Small intestine (tissue), 16 donors: ENCODE measurements around the gene TMEM9B. TPM values are rescaled to one million over a fixed set of nuclear protein-coding genes. Genes with fewer than 3 reads are reported as not detected.
"Not testable (repeated sequence)": the region's sequence is repeated elsewhere in the genome, so short reads cannot be mapped to it uniquely, and the experiment has no call there.

ENCODE experiments used
- DNase-seq, 2 donors: peaks; one replicate each; pipeline versions ENCODE4 v3.0.0 to v3.0.0-alpha.2; 2013
- FAIRE-seq: peaks from 2 replicates; lab custom pipeline; 2012; peaks lifted over from hg19 to GRCh38; lab: Jason Lieb, UNC
- H3K27ac ChIP-seq, 3 donors: one replicate each; pipeline ENCODE4 v1.5.1; 2013; ENCODE audit warnings: low read length in 2 of 3, mild to moderate bottlenecking in 2 of 3, control low read depth in 1 of 3, inconsistent platforms in 1 of 3, low read depth in 1 of 3, moderate library complexity in 1 of 3
- H3K27me3 ChIP-seq, 3 donors: one replicate each; pipeline ENCODE4 v1.6.1; 2013; ENCODE audit warnings: low read length in 3 of 3, inconsistent platforms in 1 of 3; ENCODE audit not compliant: control insufficient read depth in 3 of 3, insufficient read depth in 3 of 3
- H3K36me3 ChIP-seq, 3 donors: one replicate each; pipeline ENCODE4 v1.6.1; 2013; ENCODE audit warnings: low read length in 3 of 3, inconsistent platforms in 1 of 3, low read depth in 1 of 3, mild to moderate bottlenecking in 1 of 3, moderate library complexity in 1 of 3; ENCODE audit not compliant: control insufficient read depth in 3 of 3, insufficient read depth in 2 of 3
- H3K4me1 ChIP-seq, 3 donors: one replicate each; pipeline ENCODE4 v1.6.1; 2013; ENCODE audit warnings: low read length in 2 of 3, inconsistent platforms in 1 of 3, low read depth in 1 of 3, mild to moderate bottlenecking in 1 of 3, moderate library complexity in 1 of 3; ENCODE audit not compliant: control insufficient read depth in 3 of 3, insufficient read depth in 2 of 3
- H3K4me3 ChIP-seq, 3 donors: one replicate each; pipeline ENCODE4 v1.5.1; 2013; ENCODE audit warnings: low read length in 3 of 3, control low read depth in 1 of 3, inconsistent platforms in 1 of 3, low read depth in 1 of 3, mild to moderate bottlenecking in 1 of 3, moderate library complexity in 1 of 3
- H3K9me3 ChIP-seq, 2 donors: one replicate each; pipeline ENCODE4 v1.6.1; 2013; ENCODE audit warnings: low read depth in 1 of 2, low read length in 1 of 2; ENCODE audit not compliant: control insufficient read depth in 2 of 2, insufficient read depth in 1 of 2
- WGBS, 3 donors: extraction: QIAGEN DNeasy Blood & Tissue Kit; methylation state at CpG; one replicate each; pipeline ENCODE4 v1.1.7; 2013; 5-methylcytosine and 5-hydroxymethylcytosine counted together
- long read RNA-seq, 10 donors: transcript quantifications; one replicate each; lab custom pipeline, GENCODE V29; 2026
- polyA plus RNA-seq, 4 donors: library from polyadenylated mRNA; stranded (reverse) in 3 of 4; unstranded in 1 of 4; fragments of 200-250 nt in 3 of 4; fragments of 120-200 nt in 1 of 4; gene quantifications; one replicate each; pipeline versions ENCODE4 v1.2.1 to v1.2.3, GENCODE V29; 2013
- donor health status: healthy with polysubstance abuse.
- donor health status: control.
- donor health status: control.
- donor health status: Bipolar disorder and iron deficiency.
- donor health status: healthy.

Gene TMEM9B
- 10 to 100 TPM; 31.3 to 70.3 (median 45.5) TPM for polyA plus RNA-seq
- long read RNA-seq, donor 1, transcript TMEM9B-205 (5 exons, 2,083 nt), result major isoform, 74 of 85 reads
- long read RNA-seq, donor 1, partial matches to known transcripts, result 7 of 85 reads
- long read RNA-seq, donor 1, other reads (novel, unspliced or antisense), result 0 of 85 reads
- long read RNA-seq, donor 2, transcript TMEM9B-205 (5 exons, 2,083 nt), result major isoform, 18 of 20 reads
- long read RNA-seq, donor 2, partial matches to known transcripts, result 0 of 20 reads
- long read RNA-seq, donor 2, other reads (novel, unspliced or antisense), result 0 of 20 reads
- long read RNA-seq, donor 3, transcript TMEM9B-205 (5 exons, 2,083 nt), result major isoform, 11 of 22 reads
- long read RNA-seq, donor 3, partial matches to known transcripts, result 11 of 22 reads
- long read RNA-seq, donor 3, other reads (novel, unspliced or antisense), result 0 of 22 reads
- long read RNA-seq, donor 4, partial matches to known transcripts, result 0 of 1 reads
- long read RNA-seq, donor 4, other reads (novel, unspliced or antisense), result 0 of 1 reads
- long read RNA-seq, donor 5, transcript TMEM9B-205 (5 exons, 2,083 nt), result major isoform, 8 of 8 reads
- long read RNA-seq, donor 5, partial matches to known transcripts, result 0 of 8 reads
- long read RNA-seq, donor 5, other reads (novel, unspliced or antisense), result 0 of 8 reads
- long read RNA-seq, donor 6, transcript TMEM9B-205 (5 exons, 2,083 nt), result major isoform, 24 of 25 reads
- long read RNA-seq, donor 6, partial matches to known transcripts, result 0 of 25 reads
- long read RNA-seq, donor 6, other reads (novel, unspliced or antisense), result 0 of 25 reads
- long read RNA-seq, donor 7, result 0 reads
- long read RNA-seq, donor 8, partial matches to known transcripts, result 0 of 4 reads
- long read RNA-seq, donor 8, other reads (novel, unspliced or antisense), result 0 of 4 reads
- long read RNA-seq, donor 9, partial matches to known transcripts, result 0 of 5 reads
- long read RNA-seq, donor 9, other reads (novel, unspliced or antisense), result 0 of 5 reads
- long read RNA-seq, donor 10, transcript TMEM9B-205 (5 exons, 2,083 nt), result major isoform, 35 of 36 reads
- long read RNA-seq, donor 10, partial matches to known transcripts, result 0 of 36 reads
- long read RNA-seq, donor 10, other reads (novel, unspliced or antisense), result 0 of 36 reads

GRCh38 chr11:8964324-8965320 lies at the start of gene TMEM9B:
TSS of gene TMEM9B (minus strand) at chr11:8964442. CDS start at chr11:8964313, 129 bp downstream.
- FAIRE-seq, result no peak

GRCh38 chr11:9013373-9013772 lies 49.1 kb upstream of the TMEM9B start:
- no peaks in the 10 kb centered on the region for H3K9me3 ChIP-seq
- peaks cover 0 to 1% (median 0%) of the 10 kb centered on the region in 3 donors for H3K27me3 ChIP-seq
- H3K36me3 ChIP-seq, result no peaks in the 10 kb centered on the region
- no peak overlapping the region for H3K4me3 ChIP-seq
- no peak for FAIRE-seq
- peaks cover 0 to 3% (median 0%) of the 10 kb centered on the region in 3 donors for H3K4me1 ChIP-seq
- H3K27ac ChIP-seq, result no peak overlapping the region
- 90 to 98% (median 92%) methylated on average over 4 of the region's 4 CpGs for WGBS, 3 donors
- no peak for DNase-seq

More at GRCh38 chr11:8964324-8965320, at the start of gene TMEM9B:
- H3K27ac ChIP-seq, result peak within 1 kb of the TSS; percentile 96 to 99 (median 96)
- H3K4me1 ChIP-seq, result peaks cover 0 to 16% (median 6%) of the 10 kb centered on the region in 3 donors
- no peaks in the 10 kb centered on the region for H3K9me3 ChIP-seq
- peak; percentile 94 to 98 for DNase-seq
- H3K27me3 ChIP-seq, result no peaks in the 10 kb centered on the region
- H3K36me3 ChIP-seq, result peaks cover 0 to 6% (median 0%) of the 10 kb centered on the region in 3 donors
- 0% methylated on average over 63 to 67 of the region's 67 CpGs for WGBS, 3 donors
- peak within 1 kb of the TSS; percentile 70 to 89 (median 73) for H3K4me3 ChIP-seq

- peaks cover 0 to 26% (median 0%) of the 10 kb centered on the region in 3 donors for H3K27me3 ChIP-seq
- WGBS, 3 donors, result 15 to 79% (median 59%) methylated on average over 1 of the region's 1 CpG
- not testable (repeated sequence) for DNase-seq, H3K27ac ChIP-seq, H3K4me3 ChIP-seq, H3K9me3 ChIP-seq, FAIRE-seq, H3K4me1 ChIP-seq, H3K36me3 ChIP-seq
Measured at GRCh38 chr11:9009538-9009937, 45.3 kb upstream of the TMEM9B start.

- FAIRE-seq, result no peak
- WGBS, 3 donors, result 45 to 68% (median 65%) methylated on average over 1 of the region's 1 CpG
- H3K27ac ChIP-seq, result no peak overlapping the region
- H3K36me3 ChIP-seq, result no peaks in the 10 kb centered on the region
- H3K4me1 ChIP-seq, result peaks cover 0 to 1% (median 0%) of the 10 kb centered on the region in 3 donors
- H3K27me3 ChIP-seq, result peaks cover 0 to 33% (median 0%) of the 10 kb centered on the region in 3 donors
- no peak for DNase-seq
- H3K9me3 ChIP-seq, result no peaks in the 10 kb centered on the region
- no peak overlapping the region for H3K4me3 ChIP-seq
Measured at GRCh38 chr11:9008661-9009060, 44.4 kb upstream of the TMEM9B start.

GRCh38 chr11:9008011-9008550 lies 43.8 kb upstream of the TMEM9B start:
- Histone ChIP-seq H3K9me3 (no peaks in the 10 kb centered on the region), H3K36me3 (no peaks in the 10 kb centered on the region), H3K27me3 (peaks cover 0 to 39% (median 0%) of the 10 kb centered on the region in 3 donors), H3K4me1 (peaks cover 2 to 4% (median 3%) of the 10 kb centered on the region in 3 donors), H3K27ac (no peak overlapping the region), H3K4me3 (no peak overlapping the region)
- no peak for FAIRE-seq
- WGBS, 3 donors, result 64 to 73% (median 70%) methylated on average over 3 of the region's 3 CpGs
- no peak for DNase-seq

DNA sequence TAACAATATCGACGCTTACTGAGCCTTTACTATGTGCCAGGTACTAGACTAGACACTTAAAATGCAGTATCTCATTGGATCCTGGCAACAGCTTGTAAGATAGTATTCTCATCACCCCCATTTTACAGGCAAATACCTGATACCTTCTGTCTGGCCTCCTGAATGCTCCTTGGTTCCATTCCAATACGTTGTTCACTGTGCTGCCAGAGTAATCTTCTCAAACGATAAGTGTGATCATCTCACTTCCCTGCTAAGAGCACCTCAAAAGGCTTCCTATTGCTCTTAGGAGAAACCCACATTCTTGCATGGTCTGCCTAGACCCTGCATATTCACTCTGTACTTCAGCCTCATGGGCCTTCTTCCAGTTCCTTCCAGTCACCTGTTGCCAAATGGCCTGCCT lies 40.8 kb upstream of the TMEM9B start:
- Histone ChIP-seq H3K4me1 (peaks cover 2 to 8% (median 6%) of the 10 kb centered on the region in 3 donors), H3K4me3 (no peak overlapping the region), H3K27me3 (peaks cover 0 to 60% (median 4%) of the 10 kb centered on the region in 3 donors), H3K27ac (no peak overlapping the region), H3K36me3 (no peaks in the 10 kb centered on the region), H3K9me3 (no peaks in the 10 kb centered on the region)
- DNase-seq (peak in 1 of 2 donors; percentile 17), FAIRE-seq (no peak)
- 63 to 74% (median 67%) methylated on average over 4 of the region's 4 CpGs for WGBS, 3 donors
